Activated naive CD4-positive, alpha-beta T cell treated with anti-CD3 and anti-CD28 coated beads, Interleukin-2, amount 50 U/mL, for 72 hours (primary cell): ENCODE measurements around the gene STX19. TPM values are rescaled to one million over a fixed set of nuclear protein-coding genes. Genes with fewer than 3 reads are reported as not detected.
A peak's percentile ranks its signal among the peaks of the same experiment; 100 is the strongest.
"Not testable (repeated sequence)": the region's sequence is repeated elsewhere in the genome, so short reads cannot be mapped to it uniquely, and the experiment has no call there.

Experiments
- ATAC-seq, 2 donors: fragments of 150-1000 bp; cut with Tn5 transposase; 2 replicates each; pipeline ENCODE4 v1.10.0; 2021; ENCODE audit warnings: mild to moderate bottlenecking in 2 of 2, moderate library complexity in 2 of 2
- DNase-seq, 2 donors: peaks; one replicate each; pipeline ENCODE4 v3.0.0; 2021 to 2022; ENCODE audit warnings: low spot score in 2 of 2
- H3K27ac Mint-ChIP-seq, 2 donors: one replicate each; pipeline ENCODE4 v1.8.0; 2022; ENCODE audit warnings: mild to moderate bottlenecking in 2 of 2, mixed read lengths in 2 of 2
- H3K36me3 Mint-ChIP-seq, 2 donors: one replicate each; pipeline ENCODE4 v1.8.0; 2022; ENCODE audit warnings: mixed read lengths in 2 of 2
- H3K9me3 Mint-ChIP-seq, 2 donors: one replicate each; pipeline ENCODE4 v1.8.0; 2022; ENCODE audit warnings: mixed read lengths in 2 of 2
- total RNA-seq, 2 donors: library from RNA; stranded (reverse); gene quantifications; one replicate each; pipeline ENCODE4 v1.2.3, GENCODE V29; 2022

STX19 gene
- total RNA-seq, 2 donors from 2014 or later, result not detected

- DNase-seq, result no peak
- ATAC-seq, result peak in 1 of 2 donors; percentile 55
- no peaks in the 10 kb centered on the region for H3K9me3 Mint-ChIP-seq
- H3K36me3 Mint-ChIP-seq, result no peaks in the 10 kb centered on the region
- no peak overlapping the region for H3K27ac Mint-ChIP-seq
Measured at GRCh38 chr3:94049267-94049666, 20.9 kb upstream of the STX19 start.

GRCh38 chr3:94046533-94046932, 18.1 kb upstream of the STX19 start:
- ATAC-seq, result no peak
- Mint-ChIP-seq H3K36me3 (peaks cover 0 to 7% of the 10 kb centered on the region in 2 donors), H3K9me3 (no peaks in the 10 kb centered on the region), H3K27ac (no peak overlapping the region)
- no peak for DNase-seq

GRCh38 chr3:94044100-94044936, 15.9 kb upstream of the STX19 start:
- not testable (repeated sequence) for H3K36me3 Mint-ChIP-seq, H3K9me3 Mint-ChIP-seq, DNase-seq, ATAC-seq
- peak overlapping the region in 1 of 2 donors; percentile 95 for H3K27ac Mint-ChIP-seq

GRCh38 chr3:94043285-94043684, 14.9 kb upstream of the STX19 start:
- peaks cover 0 to 7% of the 10 kb centered on the region in 2 donors for H3K36me3 Mint-ChIP-seq
- ATAC-seq (no peak), DNase-seq (no peak)
- peak overlapping the region in 1 of 2 donors; percentile 95 for H3K27ac Mint-ChIP-seq
- no peaks in the 10 kb centered on the region for H3K9me3 Mint-ChIP-seq

GRCh38 chr3:94036909-94037507, 8.6 kb upstream of the STX19 start:
- peak in 1 of 2 donors; percentile 59 for ATAC-seq
- no peak for DNase-seq
- H3K9me3 Mint-ChIP-seq, result no peaks in the 10 kb centered on the region
- no peak overlapping the region for H3K27ac Mint-ChIP-seq
- no peaks in the 10 kb centered on the region for H3K36me3 Mint-ChIP-seq

- no peaks in the 10 kb centered on the region for H3K9me3 Mint-ChIP-seq
- ATAC-seq (no peak), DNase-seq (no peak)
- H3K36me3 Mint-ChIP-seq, result no peaks in the 10 kb centered on the region
- no peak overlapping the region for H3K27ac Mint-ChIP-seq
Measured at GRCh38 chr3:94026623-94027022, 1.8 kb downstream of the STX19 start.

GRCh38 chr3:94024385-94024784, 4.0 kb downstream of the STX19 start:
- ATAC-seq (no peak), DNase-seq (no peak)
- no peaks in the 10 kb centered on the region for H3K36me3 Mint-ChIP-seq
- H3K9me3 Mint-ChIP-seq, result no peaks in the 10 kb centered on the region
- no peak overlapping the region for H3K27ac Mint-ChIP-seq

- H3K27ac Mint-ChIP-seq, result no peak overlapping the region
- ATAC-seq, result no peak
- no peaks in the 10 kb centered on the region for H3K36me3 Mint-ChIP-seq
- no peak for DNase-seq
- no peaks in the 10 kb centered on the region for H3K9me3 Mint-ChIP-seq
Measured at GRCh38 chr3:94020293-94020692, 8.1 kb downstream of the STX19 start.

GRCh38 chr3:94019659-94020058, 8.7 kb downstream of the STX19 start:
- no peak for ATAC-seq
- H3K36me3 Mint-ChIP-seq, result peaks cover 5% of the 10 kb centered on the region in 2 donors
- H3K9me3 Mint-ChIP-seq, result no peaks in the 10 kb centered on the region
- H3K27ac Mint-ChIP-seq, result no peak overlapping the region
- no peak for DNase-seq

- Mint-ChIP-seq H3K36me3 (peaks cover 6 to 8% of the 10 kb centered on the region in 2 donors), H3K9me3 (peaks cover 0 to 5% of the 10 kb centered on the region in 2 donors), H3K27ac (no peak overlapping the region)
- DNase-seq, result no peak
- ATAC-seq, result no peak
Measured at GRCh38 chr3:94015025-94015424, 13.4 kb downstream of the STX19 start.

GRCh38 chr3:94012185-94012584, 16.2 kb downstream of the STX19 start:
- ATAC-seq (peak in 1 of 2 donors; percentile 26), DNase-seq (no peak)
- H3K36me3 Mint-ChIP-seq, result peaks cover 6 to 12% of the 10 kb centered on the region in 2 donors
- H3K27ac Mint-ChIP-seq, result peak overlapping the region; percentile 77 to 83
- H3K9me3 Mint-ChIP-seq, result peaks cover 0 to 5% of the 10 kb centered on the region in 2 donors

- peak overlapping the region; percentile 50 to 83 for H3K27ac Mint-ChIP-seq
- peak; percentile 88 to 90 for ATAC-seq
- H3K9me3 Mint-ChIP-seq, result peaks cover 0 to 5% of the 10 kb centered on the region in 2 donors
Measured at GRCh38 chr3:94011233-94011711, 17.1 kb downstream of the STX19 start.

GRCh38 chr3:94009608-94010007, 18.8 kb downstream of the STX19 start:
- peaks cover 1 to 9% of the 10 kb centered on the region in 2 donors for H3K36me3 Mint-ChIP-seq
- H3K27ac Mint-ChIP-seq, result no peak overlapping the region
- H3K9me3 Mint-ChIP-seq, result peaks cover 0 to 5% of the 10 kb centered on the region in 2 donors
- no peak for DNase-seq
- ATAC-seq, result no peak

More at GRCh38 chr3:94011233-94011711, 17.1 kb downstream of the STX19 start:
- H3K36me3 Mint-ChIP-seq, result peaks cover 6 to 15% of the 10 kb centered on the region in 2 donors
- no peak for DNase-seq

- DNase-seq, result no peak
- no peak for ATAC-seq
- no peak overlapping the region for H3K27ac Mint-ChIP-seq
- H3K36me3 Mint-ChIP-seq, result peaks cover 0 to 6% of the 10 kb centered on the region in 2 donors
- H3K9me3 Mint-ChIP-seq, result peaks cover 0 to 4% of the 10 kb centered on the region in 2 donors
Measured at GRCh38 chr3:94008253-94008652, 20.1 kb downstream of the STX19 start.

GRCh38 chr3:94004301-94004910, 24.0 kb downstream of the STX19 start:
- no peak for DNase-seq

GRCh38 chr3:94001827-94002495, 26.4 kb downstream of the STX19 start:
- H3K36me3 Mint-ChIP-seq, result peaks cover 0 to under 1% of the 10 kb centered on the region in 2 donors
- H3K9me3 Mint-ChIP-seq, result no peaks in the 10 kb centered on the region
- H3K27ac Mint-ChIP-seq, result no peak overlapping the region
- ATAC-seq (peak in 1 of 2 donors; percentile 41), DNase-seq (no peak)

More at GRCh38 chr3:94004301-94004910, 24.0 kb downstream of the STX19 start:
- peaks cover 0 to 6% of the 10 kb centered on the region in 2 donors for H3K36me3 Mint-ChIP-seq
- ATAC-seq, result peak; percentile 56 to 68
- H3K9me3 Mint-ChIP-seq, result no peaks in the 10 kb centered on the region
- H3K27ac Mint-ChIP-seq, result no peak overlapping the region
